ENCODE measurements around the gene MRPL4.
"Not testable (repeated sequence)": the region's sequence is repeated elsewhere in the genome, so short reads cannot be mapped to it uniquely, and the experiment has no call there.

Gene MRPL4

GRCh38 chr19:10268071-10268470 is 16.1 kb downstream of the MRPL4 start:
- DNase-seq: no peak

- peak; percentile 92 for DNase-seq
Observed at GRCh38 chr19:10269333-10270179, 17.5 kb downstream of the MRPL4 start.

GRCh38 chr19:10270180-10270615 is 18.2 kb downstream of the MRPL4 start:
- DNase-seq: peak; percentile 81

GRCh38 chr19:10270616-10271394 is 18.8 kb downstream of the MRPL4 start, which contains the start of gene ICAM1:
Gene ICAM1 (plus strand): TSS chr19:10271120. CDS start chr19:10271160, 40 bp downstream.
- peak; percentile 88 for DNase-seq

- peak; percentile 75 for DNase-seq
Observed at GRCh38 chr19:10271543-10272086, 19.6 kb downstream of the MRPL4 start.

GRCh38 chr19:10274589-10274988 is 22.6 kb downstream of the MRPL4 start:
- DNase-seq: no peak

GRCh38 chr19:10277795-10278589 is 26.0 kb downstream of the MRPL4 start:
- no peak for DNase-seq

GRCh38 chr19:10278935-10279334 is 26.9 kb downstream of the MRPL4 start:
- no peak for DNase-seq

- DNase-seq: no peak
Observed at GRCh38 chr19:10279737-10280442, 27.9 kb downstream of the MRPL4 start.

GRCh38 chr19:10282043-10282442 is 30.0 kb downstream of the MRPL4 start:
- not testable (repeated sequence) for DNase-seq

- no peak for DNase-seq
Observed at GRCh38 chr19:10283301-10284064, 31.5 kb downstream of the MRPL4 start.

GRCh38 chr19:10284065-10284959 is 32.3 kb downstream of the MRPL4 start:
- no peak for DNase-seq

GRCh38 chr19:10284960-10285278 is 32.9 kb downstream of the MRPL4 start:
- DNase-seq: no peak

GRCh38 chr19:10285393-10285792 is 33.4 kb downstream of the MRPL4 start:
- no peak for DNase-seq

- DNase-seq: peak; percentile 54
Observed at GRCh38 chr19:10286803-10287737, 35.1 kb downstream of the MRPL4 start, which contains the start of gene ICAM4. Gene ICAM4 (plus strand): TSS chr19:10286955. CDS start chr19:10287013, 58 bp downstream.

GRCh38 chr19:10288662-10289166 is 36.7 kb downstream of the MRPL4 start:
- peak; percentile 53 for DNase-seq

- peak; percentile 72 for DNase-seq
Observed at GRCh38 chr19:10289167-10289835, 37.3 kb downstream of the MRPL4 start.

- DNase-seq: peak; percentile 41
Observed at GRCh38 chr19:10289836-10290356, 37.9 kb downstream of the MRPL4 start, which contains the start of gene ICAM5. Gene ICAM5 (plus strand): TSS chr19:10289952. CDS start chr19:10290044, 92 bp downstream.
